WI38 (cell line): ENCODE measurements around the gene BBS1.
A peak's percentile ranks its signal among the peaks of the same experiment; 100 is the strongest.

Experiments used
- H3K4me3 ChIP-seq: 2 replicates; pipeline ENCODE4 v1.5.1; 2011; ENCODE audit warnings: low read depth, mild to moderate bottlenecking, control low read depth, low read length
- CTCF ChIP-seq: IDR thresholded peaks from 2 replicates; pipeline ENCODE4 v1.5.1; 2012; ENCODE audit warnings: low read depth, mild to moderate bottlenecking, control low read depth, low read length

BBS1 gene

GRCh38 chr11:66491315-66491935 lies 19.0 kb upstream of the BBS1 start:
- H3K4me3 ChIP-seq: no peak overlapping the region
- peak; percentile 41; the same call in 1 of the 2 replicates for TF ChIP-seq CTCF

- no peak for TF ChIP-seq CTCF
- H3K4me3 ChIP-seq: no peak overlapping the region
Observed at GRCh38 chr11:66492161-66492865, 18.1 kb upstream of the BBS1 start.

GRCh38 chr11:66493130-66493529 lies 17.3 kb upstream of the BBS1 start:
- no peak for TF ChIP-seq CTCF
- H3K4me3 ChIP-seq: no peak overlapping the region

- no peak overlapping the region for H3K4me3 ChIP-seq
- no peak for TF ChIP-seq CTCF
Observed at GRCh38 chr11:66494458-66494857, 16.0 kb upstream of the BBS1 start.

- no peak overlapping the region for H3K4me3 ChIP-seq
Observed at GRCh38 chr11:66494935-66495334, 15.5 kb upstream of the BBS1 start.

GRCh38 chr11:66495401-66495854 lies 15.0 kb upstream of the BBS1 start:
- no peak overlapping the region for H3K4me3 ChIP-seq
- 0 out of 2 replicates have a peak, but pooled peaks have one; percentile 5 for TF ChIP-seq CTCF

More at GRCh38 chr11:66494935-66495334, 15.5 kb upstream of the BBS1 start:
- TF ChIP-seq CTCF: no peak

- TF ChIP-seq CTCF: no peak
- no peak overlapping the region for H3K4me3 ChIP-seq
Observed at GRCh38 chr11:66497206-66497605, 13.2 kb upstream of the BBS1 start.
